HG03342 (cell line): ENCODE measurements around the gene MT3.
"Not testable (repeated sequence)": the region's sequence is repeated elsewhere in the genome, so short reads cannot be mapped to it uniquely, and the experiment has no call there.

ENCODE experiments used
- ATAC-seq: cut with Tn5 transposase; IDR thresholded peaks from one replicate; pipeline ENCODE4 v1.9.1; 2021; ENCODE audit warnings: mild to moderate bottlenecking, moderate library complexity; ENCODE audit not compliant: unreplicated experiment

MT3 gene

DNA sequence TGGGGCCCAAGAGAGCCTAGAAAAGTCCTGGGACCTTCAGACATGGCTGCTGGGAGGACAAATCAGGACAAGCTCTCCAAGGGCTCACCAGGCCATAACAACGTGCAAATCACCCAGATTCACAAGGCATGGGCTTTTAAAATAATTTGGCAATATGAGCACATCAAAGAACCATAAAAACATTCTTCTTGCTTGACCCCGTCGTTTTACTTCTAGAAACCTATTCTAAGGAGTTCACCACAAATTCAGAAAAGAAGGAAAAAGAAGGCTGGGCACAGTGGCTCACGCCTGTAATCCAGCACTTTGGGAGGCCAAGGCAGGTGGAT is 12.1 kb upstream of the MT3 start:
- no peak for ATAC-seq

DNA sequence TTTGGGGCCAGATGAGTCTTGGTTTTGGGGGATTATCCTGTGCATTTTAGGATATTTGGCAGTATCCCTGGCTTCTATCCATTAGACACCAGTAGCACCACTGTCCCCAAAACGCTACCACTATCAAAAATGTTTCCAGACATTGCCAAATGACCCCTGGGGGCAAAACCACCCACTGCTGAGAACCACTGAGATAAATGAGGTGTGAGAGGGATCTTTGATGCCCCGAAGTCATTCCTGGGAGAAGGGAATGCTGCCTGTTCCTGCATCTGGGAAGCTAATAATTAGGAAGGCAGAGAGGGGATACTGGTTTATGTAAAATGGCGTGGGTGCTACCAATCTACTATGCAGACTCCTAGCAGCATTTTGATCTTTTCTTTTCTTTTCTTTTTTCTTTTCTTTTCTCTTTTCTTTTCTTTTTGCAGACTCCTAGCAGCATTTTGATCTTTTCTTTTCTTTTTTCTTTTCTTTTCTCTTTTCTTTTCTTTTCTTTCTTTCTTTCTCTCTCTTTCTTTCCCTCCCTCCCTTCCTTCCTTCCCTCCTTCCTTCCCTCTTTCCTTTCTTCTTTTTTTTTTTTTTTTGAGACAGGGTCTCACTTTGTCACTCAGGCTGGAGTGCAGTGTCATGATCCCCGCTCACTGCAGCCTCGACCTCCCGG is 8.8 kb upstream of the MT3 start:
- no peak for ATAC-seq

DNA sequence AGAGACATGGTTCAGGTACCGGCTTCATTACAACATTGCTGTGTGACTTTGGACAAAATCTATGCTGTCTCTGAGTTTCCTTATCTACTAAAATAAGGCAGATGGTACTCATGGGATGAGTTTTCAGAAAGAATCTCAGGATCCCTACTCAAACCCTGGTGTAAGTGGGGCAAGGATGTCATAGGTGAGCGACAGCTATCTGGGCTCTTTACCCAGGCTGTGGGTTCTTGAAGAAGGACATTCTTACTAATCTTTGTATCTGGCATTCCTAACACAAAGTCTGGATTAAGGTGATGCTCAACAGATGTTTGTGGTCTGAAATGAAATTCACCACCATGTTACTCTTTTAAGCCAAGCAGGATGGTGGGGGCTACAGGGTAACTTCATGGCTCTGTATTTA is 6.4 kb upstream of the MT3 start:
- ATAC-seq: not testable (repeated sequence)

DNA sequence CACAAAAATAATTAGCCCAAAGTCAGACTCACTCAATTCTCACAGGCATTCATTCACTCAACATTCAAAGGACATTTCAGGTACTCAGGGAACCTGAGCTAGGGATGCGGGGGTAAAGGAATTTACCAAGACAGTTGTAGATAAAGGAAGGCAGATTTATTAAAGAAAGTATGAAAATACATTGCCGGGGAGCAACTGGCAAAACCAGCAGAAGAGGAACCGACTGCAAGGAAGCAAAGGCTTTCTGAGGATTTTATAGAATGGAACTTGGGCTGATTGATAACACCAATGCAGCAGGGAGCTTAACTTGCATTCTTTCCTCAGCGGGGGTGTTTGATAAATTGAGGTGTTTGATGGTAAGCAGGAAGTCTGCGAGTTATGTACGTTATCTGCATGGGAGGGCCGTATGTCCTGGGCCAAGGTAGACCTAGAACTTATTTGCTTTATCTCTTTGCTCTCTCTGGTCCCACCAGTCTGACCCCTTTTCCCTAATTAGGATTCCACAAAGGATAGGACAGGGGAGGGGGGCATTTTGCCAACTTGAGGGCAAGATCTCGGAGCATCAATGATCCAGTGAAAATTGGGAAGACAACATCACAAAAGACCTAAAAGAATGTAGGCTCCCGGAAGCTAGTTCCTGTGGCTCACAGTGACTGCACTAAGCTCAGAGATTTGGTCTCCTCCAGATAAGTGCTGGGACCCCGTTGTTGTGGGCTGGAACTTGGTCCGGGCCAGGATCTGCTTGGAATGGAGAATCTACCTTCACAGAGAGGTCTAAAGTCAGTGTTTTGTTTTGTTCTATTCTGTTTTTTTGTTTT is 5.8 kb upstream of the MT3 start:
- ATAC-seq: no peak

DNA sequence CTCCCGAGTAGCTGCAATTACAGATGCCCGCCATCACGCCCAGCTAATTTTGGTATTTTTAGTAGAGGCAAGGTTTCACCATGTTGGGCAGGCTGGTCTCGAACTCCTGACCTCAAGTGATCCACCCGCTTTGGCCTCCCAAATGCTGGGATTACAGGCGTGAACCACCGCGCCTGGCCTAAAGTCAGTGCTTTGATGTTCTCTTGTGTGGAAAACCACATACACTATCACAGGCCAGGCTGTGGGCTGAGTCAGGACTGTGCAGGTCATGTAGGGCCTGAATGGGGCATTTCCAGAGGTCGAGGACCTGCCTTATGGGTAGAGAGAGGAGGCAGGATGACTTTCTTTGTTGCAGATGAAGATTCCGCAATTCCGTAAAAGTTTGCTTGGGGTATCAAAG is 5.1 kb upstream of the MT3 start:
- no peak for ATAC-seq

DNA sequence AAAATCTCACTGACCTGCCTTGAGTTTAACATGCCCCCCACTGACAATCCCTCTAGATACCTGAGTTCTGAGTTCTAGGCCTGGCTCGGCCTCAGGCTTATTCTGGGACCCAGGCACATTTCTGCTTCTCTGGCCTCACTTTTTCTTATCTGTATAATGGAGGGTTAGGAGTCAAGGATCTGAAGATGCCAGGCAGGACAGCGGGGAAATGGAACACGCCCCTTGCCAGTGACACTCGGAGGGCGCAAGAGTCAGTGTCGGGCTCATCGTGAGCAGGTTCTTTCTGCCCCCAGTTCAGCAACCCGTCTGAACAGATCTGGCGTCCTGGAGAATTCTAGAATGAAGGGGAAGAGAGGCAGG is 567 bp upstream of the MT3 start:
- no peak for ATAC-seq

DNA sequence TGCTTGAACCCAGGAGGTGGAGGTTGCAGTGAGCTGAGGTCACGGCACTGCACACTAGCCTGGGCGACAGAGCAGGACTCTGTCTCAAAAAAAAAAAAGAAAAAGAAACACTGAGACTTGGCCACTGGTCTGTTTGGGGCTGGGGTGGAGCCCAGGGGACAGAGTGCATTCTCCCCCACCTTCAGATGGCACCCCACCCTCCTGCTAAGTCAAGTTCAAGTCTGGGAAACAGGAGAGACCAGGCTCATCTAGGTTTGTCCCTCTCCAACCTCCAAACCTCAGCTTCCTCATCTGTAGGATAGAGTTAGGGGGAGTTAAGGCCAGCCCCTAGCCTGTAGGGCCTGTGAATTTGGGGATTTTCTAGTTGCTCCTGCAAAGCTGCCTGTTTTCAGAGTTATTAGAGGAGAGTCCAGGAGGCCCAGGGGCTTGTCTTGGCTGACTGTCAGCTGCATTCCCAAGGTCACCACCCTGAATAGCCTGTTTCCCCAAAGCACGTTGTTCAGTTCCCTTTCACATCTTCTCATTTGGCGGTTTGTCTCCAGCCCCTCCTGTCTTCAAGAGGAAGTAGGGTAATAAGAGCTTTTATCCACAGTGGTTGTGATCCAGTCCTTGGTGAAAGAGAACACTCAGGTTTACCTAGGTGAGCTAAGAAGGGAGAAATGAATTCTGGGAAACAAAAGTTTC is 2.2 kb downstream of the MT3 start:
- ATAC-seq: no peak

DNA sequence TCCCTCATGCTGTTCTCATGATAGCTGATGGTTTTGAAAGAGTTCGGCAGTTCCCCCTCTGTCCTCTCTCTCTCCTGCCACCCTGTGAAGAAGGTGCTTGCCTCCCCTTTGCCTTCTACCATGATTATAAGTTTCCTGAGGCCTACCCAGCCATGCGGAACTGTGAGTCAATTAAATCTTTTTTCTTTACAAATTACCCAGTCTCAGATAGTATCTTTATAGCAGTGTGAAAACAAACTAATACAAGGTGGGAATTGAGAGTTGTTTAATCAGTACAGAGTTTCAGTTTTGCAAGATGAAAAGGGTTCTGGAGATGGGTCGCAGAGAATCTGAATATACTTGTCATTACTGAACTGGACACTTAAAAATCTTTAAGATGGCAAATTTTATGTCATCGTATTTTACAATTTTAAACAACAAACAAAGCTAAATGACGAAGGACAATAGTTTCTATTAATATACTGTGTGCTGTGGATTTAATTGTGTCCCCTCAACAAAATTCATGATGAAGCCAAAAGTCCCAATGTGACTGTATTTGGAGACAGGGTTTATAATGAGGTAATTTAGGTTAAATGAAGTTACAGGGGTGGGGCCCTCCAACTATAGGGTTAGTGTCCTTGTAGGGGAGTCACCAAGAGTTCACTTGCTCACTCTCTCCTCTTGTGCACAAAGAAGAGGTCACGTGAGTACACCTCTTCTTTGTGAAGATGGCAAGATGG is 4.4 kb downstream of the MT3 start:
- ATAC-seq: no peak

DNA sequence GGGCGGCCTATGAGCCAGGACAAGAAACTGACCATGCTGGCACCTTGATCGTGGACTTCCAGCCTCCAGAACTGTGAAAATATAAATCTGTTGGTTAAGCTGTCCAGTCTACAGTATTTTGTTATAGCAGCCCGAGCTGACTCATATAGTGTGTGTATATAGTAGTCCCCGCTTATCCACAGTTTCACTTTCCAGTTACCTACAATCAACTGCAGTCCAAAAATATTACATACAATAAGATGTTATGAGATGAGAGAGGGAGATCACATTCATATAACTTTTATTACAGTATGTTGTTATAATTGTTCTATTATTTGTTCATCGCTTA is 4.9 kb downstream of the MT3 start:
- ATAC-seq: no peak

DNA sequence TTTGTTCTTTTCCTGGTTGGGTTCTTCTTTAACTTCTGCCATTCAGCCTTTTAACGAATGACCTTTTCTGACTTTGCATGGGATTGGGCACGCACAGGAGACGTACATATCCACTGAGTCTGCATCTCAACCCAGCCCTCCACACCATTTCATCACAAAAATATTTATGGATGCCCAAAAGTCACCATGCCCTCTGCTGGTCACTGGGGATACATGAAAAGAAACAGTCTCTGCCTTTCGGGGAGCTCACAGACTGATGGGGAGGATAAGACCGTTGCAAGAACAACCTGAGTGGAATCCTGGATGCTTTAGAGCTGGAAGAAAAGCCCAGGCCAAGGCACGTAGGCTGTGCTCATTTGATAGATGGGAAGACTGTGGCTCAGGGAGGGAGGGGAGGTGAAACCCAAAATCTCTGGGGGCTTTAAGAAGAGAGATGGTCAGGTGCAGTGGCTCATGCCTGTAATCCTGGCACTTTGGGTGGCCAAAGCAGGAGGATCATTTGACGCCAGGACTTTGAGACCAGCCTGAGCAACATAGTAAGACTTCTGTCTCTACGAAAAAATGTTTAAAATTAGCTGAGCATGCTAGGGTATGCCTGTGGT is 11.2 kb downstream of the MT3 start:
- ATAC-seq: no peak

DNA sequence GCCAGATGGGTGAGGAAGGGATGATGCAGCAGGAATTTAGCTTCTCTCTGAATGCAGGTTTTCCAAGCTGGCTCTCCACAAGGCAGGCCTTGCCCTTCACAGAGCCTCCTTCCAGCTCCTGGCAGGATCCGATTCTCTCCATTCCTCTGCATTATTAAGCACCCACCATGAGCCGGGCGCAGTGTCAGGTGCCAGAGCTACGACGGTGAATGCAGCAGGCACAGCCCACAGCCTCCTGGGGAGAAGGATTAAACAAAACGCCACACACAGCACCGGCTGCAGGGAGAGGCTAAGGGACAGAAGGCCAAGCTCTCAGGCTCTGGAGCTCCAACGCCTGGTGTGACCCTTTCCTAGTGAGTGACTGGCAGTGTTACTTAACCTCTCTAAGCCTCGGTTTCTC is 12.0 kb downstream of the MT3 start:
- ATAC-seq: no peak

DNA sequence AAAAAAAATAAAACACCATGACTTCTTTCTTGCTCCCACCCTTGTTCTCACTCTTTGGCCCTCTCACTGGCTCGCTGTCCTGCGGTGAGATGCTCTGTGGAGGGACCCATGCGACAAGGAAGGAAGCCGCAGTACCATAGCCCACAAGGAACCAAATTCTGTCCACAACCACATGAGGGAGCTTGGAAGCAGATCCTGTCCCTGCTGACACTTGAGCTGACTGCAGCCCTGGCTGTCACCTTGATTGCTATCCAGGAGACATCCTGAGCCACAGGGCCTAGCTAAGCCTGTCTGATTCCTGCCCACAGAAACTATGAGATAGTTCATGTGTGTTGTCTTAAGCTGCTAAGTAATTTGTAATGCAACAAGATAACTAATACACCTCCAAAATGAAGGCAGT is 14.3 kb downstream of the MT3 start:
- no peak for ATAC-seq

DNA sequence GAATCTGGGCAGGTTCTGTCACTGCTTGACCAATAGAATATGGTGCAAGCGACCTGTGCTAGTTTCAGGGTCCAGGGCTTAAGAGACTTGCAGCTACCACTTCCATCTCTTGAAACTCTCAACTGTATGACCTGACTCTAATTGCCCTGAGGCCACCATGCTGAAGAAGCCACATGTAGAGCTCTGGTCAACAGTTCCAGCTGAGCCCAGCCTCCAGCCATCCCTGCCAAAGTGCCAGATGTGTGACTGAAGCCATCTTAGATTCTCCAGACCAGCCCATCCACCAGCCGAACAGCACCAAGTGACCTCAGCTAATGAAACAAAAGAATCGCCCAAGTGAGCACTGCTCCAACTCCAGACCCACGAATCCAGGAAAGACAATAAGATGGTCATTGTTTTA is 15.6 kb downstream of the MT3 start:
- ATAC-seq: no peak

DNA sequence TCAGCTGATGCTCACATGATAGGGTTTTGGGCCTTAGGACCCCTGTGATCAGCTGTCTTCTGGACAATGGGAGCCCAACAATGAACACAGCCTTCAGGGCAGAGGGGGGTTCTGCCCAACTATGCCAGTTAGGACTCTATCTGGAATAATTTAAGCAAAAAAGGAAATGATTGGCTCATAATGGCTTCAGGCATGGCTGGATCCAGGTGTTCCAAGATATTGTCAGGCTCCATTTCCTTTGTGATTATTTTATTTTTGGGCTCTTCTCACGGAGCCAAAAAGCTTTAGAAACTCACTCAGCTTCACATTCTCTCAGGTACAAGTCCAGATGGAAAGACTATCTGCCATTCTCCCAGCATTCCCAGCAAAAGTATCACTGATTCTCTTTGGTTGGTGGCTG is 16.1 kb downstream of the MT3 start:
- ATAC-seq: no peak

DNA sequence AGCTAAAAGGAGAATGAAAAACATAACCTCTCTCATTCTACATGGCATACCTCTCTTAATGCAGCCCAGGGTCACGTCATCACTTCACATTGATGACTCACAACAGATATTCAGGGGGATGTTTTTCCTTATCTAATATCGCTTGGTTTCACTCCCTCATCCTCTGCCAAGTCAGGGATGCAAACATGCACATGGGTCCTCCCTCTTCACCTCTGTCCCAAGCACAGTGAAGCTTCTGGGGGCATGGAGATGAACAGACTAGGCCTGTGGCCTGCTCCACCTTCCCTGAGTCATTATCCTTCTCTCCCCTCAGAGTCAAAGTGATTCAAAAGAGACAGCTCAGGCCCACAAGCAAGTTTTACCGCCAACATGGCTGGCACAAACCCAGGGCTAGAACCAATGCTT is 16.7 kb downstream of the MT3 start:
- ATAC-seq: no peak

DNA sequence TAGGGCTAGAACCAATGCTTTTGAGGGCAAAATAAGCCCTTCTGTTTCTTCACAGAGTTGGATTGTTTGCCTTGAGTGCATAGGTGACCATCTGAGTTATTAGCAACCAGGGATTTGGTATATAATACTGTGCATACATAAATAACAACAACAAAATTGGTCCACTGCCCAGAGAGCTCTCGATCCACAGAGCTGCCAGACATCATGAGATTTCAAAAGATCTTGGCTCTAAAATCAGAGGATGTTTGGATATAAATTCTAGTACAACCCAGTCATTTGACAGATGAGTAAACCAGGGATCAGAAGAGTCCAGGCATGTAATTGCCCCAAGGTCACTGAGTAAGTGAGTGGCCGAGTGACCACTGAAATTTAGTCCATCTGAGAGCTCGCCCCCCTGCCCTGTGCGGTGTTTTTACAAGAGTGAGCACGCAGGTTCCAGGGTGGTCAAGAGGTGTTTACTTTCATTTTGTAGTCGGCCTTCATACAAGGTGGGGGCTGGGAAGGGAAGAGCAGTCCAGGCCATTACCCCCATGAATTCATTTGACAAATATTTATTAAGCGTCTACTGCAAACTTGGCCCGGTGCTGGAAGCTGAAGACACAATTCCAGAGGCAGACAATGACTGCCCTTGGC is 17.3 kb downstream of the MT3 start:
- no peak for ATAC-seq

DNA sequence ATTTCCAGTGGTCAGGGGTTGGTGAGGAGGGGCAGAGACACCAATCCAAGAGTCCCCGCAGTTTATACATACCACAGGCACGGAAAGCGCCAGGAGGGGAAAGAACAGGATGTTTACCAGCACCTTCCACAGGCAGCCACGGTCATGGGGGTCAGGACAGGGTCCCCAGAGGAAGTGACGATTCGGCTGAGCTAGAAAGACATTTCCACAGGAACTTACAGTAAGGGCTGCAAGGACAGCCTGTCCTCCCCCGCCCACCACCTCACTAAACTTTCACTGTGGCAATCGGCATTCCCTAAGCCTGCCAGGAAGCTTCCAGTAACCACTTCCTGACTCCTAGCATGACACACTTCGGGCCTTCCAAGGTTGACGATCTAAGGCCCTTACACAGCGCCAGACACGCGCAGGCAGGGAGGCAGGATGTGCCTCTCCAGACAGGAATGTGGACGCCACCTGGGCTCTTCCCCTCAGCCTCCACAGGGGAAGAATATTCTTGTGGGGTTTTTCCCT is 17.8 kb downstream of the MT3 start:
- ATAC-seq: no peak

DNA sequence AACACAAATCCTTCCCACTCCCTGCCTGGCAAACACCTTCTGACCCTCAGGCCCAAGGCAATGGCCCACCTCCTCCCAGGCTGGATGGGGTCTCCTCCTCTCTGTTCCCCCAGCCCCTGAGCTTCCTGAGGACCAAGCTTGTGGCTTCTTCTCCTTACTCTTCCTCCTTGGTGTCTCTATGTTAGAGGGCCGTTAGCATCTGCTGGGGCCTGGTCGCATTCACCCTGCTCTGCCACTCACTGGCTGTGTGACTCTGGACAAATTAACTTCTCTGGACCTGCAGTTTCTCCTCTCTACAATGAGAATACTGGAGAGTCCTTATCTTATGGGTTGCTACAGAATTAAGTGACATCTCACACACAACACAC is 18.3 kb downstream of the MT3 start:
- no peak for ATAC-seq

DNA sequence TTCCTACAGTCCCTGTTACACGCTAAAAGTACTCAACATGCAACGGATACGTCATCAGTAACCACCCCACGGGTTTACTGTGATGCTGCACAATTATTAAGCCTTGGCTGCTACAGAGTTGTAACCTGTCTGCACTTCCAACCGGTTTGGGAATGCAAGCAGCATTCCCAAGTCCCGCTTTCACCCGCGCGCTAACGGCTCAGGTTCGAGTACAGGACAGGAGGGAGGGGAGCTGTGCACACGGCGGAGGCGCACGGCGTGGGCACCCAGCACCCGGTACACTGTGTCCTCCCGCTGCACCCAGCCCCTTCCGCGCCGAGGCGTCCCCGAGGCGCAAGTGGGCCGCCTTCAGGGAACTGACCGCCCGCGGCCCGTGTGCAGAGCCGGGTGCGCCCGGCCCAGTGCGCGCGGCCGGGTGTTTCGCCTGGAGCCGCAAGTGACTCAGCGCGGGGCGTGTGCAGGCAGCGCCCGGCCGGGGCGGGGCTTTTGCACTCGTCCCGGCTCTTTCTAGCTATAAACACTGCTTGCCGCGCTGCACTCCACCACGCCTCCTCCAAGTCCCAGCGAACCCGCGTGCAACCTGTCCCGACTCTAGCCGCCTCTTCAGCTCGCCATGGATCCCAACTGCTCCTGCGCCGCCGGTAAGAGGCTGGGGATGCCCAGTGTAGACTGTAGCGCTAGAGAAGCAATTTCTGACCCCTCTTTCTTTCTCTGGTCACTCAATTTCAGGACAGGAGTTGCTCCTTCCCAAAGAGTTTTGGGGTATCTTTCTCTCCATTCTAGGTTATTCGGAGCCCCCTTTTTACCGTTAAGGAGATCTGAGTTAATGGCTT is 18.9 kb downstream of the MT3 start, which contains the start of gene MT2A:
Gene MT2A, plus strand, starts transcription at position 542 of the 833 bp plus-strand sequence. Its CDS starts 72 bp downstream, at position 614.
- peak; percentile 87 for ATAC-seq
